GM23338 (cell line): ENCODE results near the gene CHST11. TPM values are rescaled to one million over a fixed set of nuclear protein-coding genes. Genes with fewer than 3 reads are reported as not detected.

Source experiments
- ATAC-seq: fragments of 200-7000 bp; cut with Tn5 transposase; 3 replicates; pipeline ENCODE4 v1.9.1; 2020
- DNase-seq: peaks from one replicate; pipeline ENCODE4 v3.0.0-alpha.2; 2015; ENCODE audit warnings: low spot score
- H2AFZ ChIP-seq: fragments of 200-600 bp; sonication (generic); 2 replicates; pipeline ENCODE4 v1.8.0; 2016; ENCODE audit warnings: antibody characterized with exemption, mild to moderate bottlenecking, moderate library complexity
- H3F3A ChIP-seq: fragments of 200-600 bp; sonication (generic); replicated peaks from 2 replicates; pipeline ENCODE4 v1.8.0; 2017; ENCODE audit warnings: antibody characterized with exemption, mixed run types, low read depth
- H3K27ac ChIP-seq: fragments of 200-600 bp; sonication (generic); 2 replicates; pipeline ENCODE4 v1.6.1; 2016; ENCODE audit warnings: low read depth
- H3K27me3 ChIP-seq: fragments of 200-600 bp; sonication (generic); 2 replicates; pipeline ENCODE4 v1.8.0; 2016; ENCODE audit warnings: mild to moderate bottlenecking, mixed run types, moderate library complexity; ENCODE audit not compliant: insufficient read depth
- H3K36me3 ChIP-seq: fragments of 200-600 bp; sonication (generic); 2 replicates; pipeline ENCODE4 v1.8.0; 2016; ENCODE audit warnings: mild to moderate bottlenecking; ENCODE audit not compliant: insufficient read depth
- H3K4me1 ChIP-seq: fragments of 200-600 bp; sonication (generic); 2 replicates; pipeline ENCODE4 v1.8.0; 2016; ENCODE audit warnings: mild to moderate bottlenecking, moderate library complexity; ENCODE audit not compliant: insufficient read depth
- H3K4me2 ChIP-seq: fragments of 200-600 bp; sonication (generic); 2 replicates; pipeline ENCODE4 v1.7.1; 2017; ENCODE audit warnings: mixed run types
- H3K4me3 ChIP-seq: fragments of 200-600 bp; sonication (generic); 2 replicates; pipeline ENCODE4 v1.6.1; 2016; ENCODE audit warnings: mixed run types
- H3K79me2 ChIP-seq: fragments of 200-600 bp; sonication (generic); replicated peaks from 2 replicates; pipeline ENCODE4 v1.8.0; 2017; ENCODE audit warnings: mild to moderate bottlenecking; ENCODE audit not compliant: insufficient read depth
- H3K9me2 ChIP-seq: fragments of 200-600 bp; sonication (generic); 2 replicates; pipeline ENCODE4 v1.8.0; 2017; ENCODE audit not compliant: insufficient read depth
- H4K20me1 ChIP-seq: fragments of 200-600 bp; sonication (generic); replicated peaks from 2 replicates; pipeline ENCODE4 v1.8.0; 2017; ENCODE audit warnings: mild to moderate bottlenecking; ENCODE audit not compliant: insufficient read depth
- H3K27ac Mint-ChIP-seq: 2 replicates; pipeline ENCODE4 v1.8.0; 2020; ENCODE audit warnings: inconsistent platforms, mild to moderate bottlenecking, moderate library complexity, mixed read lengths
- H3K27me3 Mint-ChIP-seq: 3 replicates; pipeline ENCODE4 v1.8.0; 2022; ENCODE audit warnings: low read depth, mild to moderate bottlenecking, moderate library complexity, mixed read lengths, inconsistent platforms; ENCODE audit not compliant: insufficient read depth, poor library complexity
- H3K36me3 Mint-ChIP-seq: 3 replicates; pipeline ENCODE4 v1.8.0; 2021; ENCODE audit warnings: low read depth, mild to moderate bottlenecking, inconsistent platforms, moderate library complexity, mixed read lengths
- H3K4me1 Mint-ChIP-seq: 3 replicates; pipeline ENCODE4 v1.8.0; 2020; ENCODE audit warnings: mild to moderate bottlenecking, inconsistent platforms, mixed read lengths
- H3K4me3 Mint-ChIP-seq: 3 replicates; pipeline ENCODE4 v1.8.0; 2021; ENCODE audit warnings: moderate library complexity, mild to moderate bottlenecking, inconsistent platforms, mixed read lengths
- H3K9me3 Mint-ChIP-seq: 3 replicates; pipeline ENCODE4 v1.8.0; 2020; ENCODE audit warnings: moderate library complexity, mild to moderate bottlenecking, inconsistent platforms, mixed read lengths
- CREB1 ChIP-seq: fragments of 250-450 bp; sonication (Bioruptor Pico); IDR thresholded peaks from 2 replicates; pipeline ENCODE4 v1.5.0; 2020; ENCODE audit warnings: low read depth, mild to moderate bottlenecking, moderate library complexity
- CTCF ChIP-seq, 2 experiments: fragments of 200-600 bp in 1 of 2; sonication (generic) in 1 of 2; conservative IDR thresholded peaks; 2 replicates each; pipeline versions ENCODE4 v1.5.1 to v1.6.1; 2016 to 2017; ENCODE audit warnings: antibody characterized with exemption in 2 of 2, low read depth in 2 of 2, mild to moderate bottlenecking in 2 of 2, moderate library complexity in 1 of 2
- ETS1 ChIP-seq: IDR thresholded peaks from 2 replicates; pipeline ENCODE4 v1.6.1; 2016; ENCODE audit warnings: antibody characterized with exemption
- EZH2 ChIP-seq: fragments of 200-600 bp; sonication (generic); IDR thresholded peaks from one replicate; pipeline ENCODE4 v1.8.0; 2017; ENCODE audit warnings: antibody characterized with exemption, mild to moderate bottlenecking, low read depth; ENCODE audit not compliant: unreplicated experiment
- EZH2phosphoT487 ChIP-seq: fragments of 200-600 bp; sonication (generic); IDR thresholded peaks from one replicate; pipeline ENCODE4 v1.8.1; 2018; ENCODE audit warnings: antibody characterized with exemption; ENCODE audit not compliant: unreplicated experiment
- JUNB ChIP-seq: IDR thresholded peaks from one replicate; pipeline ENCODE4 v1.6.1; 2016; ENCODE audit warnings: antibody characterized with exemption; ENCODE audit not compliant: unreplicated experiment
- NANOG ChIP-seq: IDR thresholded peaks from 2 replicates; pipeline ENCODE4 v1.6.1; 2016; ENCODE audit warnings: antibody characterized with exemption, borderline replicate concordance
- POLR2AphosphoS5 ChIP-seq: IDR thresholded peaks from 2 replicates; pipeline ENCODE4 v1.6.1; 2016; ENCODE audit warnings: antibody characterized with exemption, low read depth
- REST ChIP-seq: IDR thresholded peaks from one replicate; pipeline ENCODE4 v1.6.1; 2018; ENCODE audit warnings: antibody characterized with exemption; ENCODE audit not compliant: unreplicated experiment
- STAT1 ChIP-seq: IDR thresholded peaks from one replicate; pipeline ENCODE4 v1.6.1; 2016; ENCODE audit warnings: antibody characterized with exemption; ENCODE audit not compliant: unreplicated experiment
- ZNF114 ChIP-seq: fragments of 250-450 bp; sonication (Bioruptor Pico); IDR thresholded peaks from 2 replicates; pipeline ENCODE4 v1.5.0; 2020; ENCODE audit warnings: mild to moderate bottlenecking, moderate library complexity
- ZNF331 ChIP-seq: fragments of 250-450 bp; sonication (Bioruptor Pico); IDR thresholded peaks from 2 replicates; pipeline ENCODE4 v1.5.0; 2020; ENCODE audit warnings: low read depth, mild to moderate bottlenecking, moderate library complexity
- ZNF462 ChIP-seq: fragments of 250-450 bp; sonication (Bioruptor Pico); IDR thresholded peaks from 2 replicates; pipeline ENCODE4 v1.5.0; 2020; ENCODE audit warnings: mild to moderate bottlenecking, moderate library complexity
- polyA plus RNA-seq: library from polyadenylated mRNA; unstranded; fragments of >200 nt; fragmentation: Nextera tagmentation; extraction: Ambion mirVana; gene quantifications from 2 replicates; pipeline ENCODE4 v1.2.1, GENCODE V29; 2016
- total RNA-seq: library from RNA; depleted of rRNA; stranded (reverse); fragments of >200 nt; shearing (Covaris generic); gene quantifications from 2 replicates; pipeline ENCODE4 v1.2.3, GENCODE V29; 2014

CHST11 gene
- total and polyA plus RNA-seq, 2 experiments from 2014 or later: 7.7 to 25.7 TPM

- ATAC-seq (no peak), DNase-seq (no peak)
- no peak overlapping the region for H3K4me3 Mint-ChIP-seq
- Histone ChIP-seq H3K4me2 (no peak overlapping the region), H3K36me3 (no peaks in the 10 kb centered on the region), H3K4me3 (no peak overlapping the region), H3K4me1 (no peaks in the 10 kb centered on the region), H3K27ac (no peak overlapping the region), H3K79me2 (no peaks in the 10 kb centered on the region), H4K20me1 (no peaks in the 10 kb centered on the region; the same call in none of the 2 replicates), H3K9me2 (no peaks in the 10 kb centered on the region), H3F3A (no peaks in the 10 kb centered on the region), H2AFZ (no peak overlapping the region), H3K27me3 (no peaks in the 10 kb centered on the region)
- peaks cover 4% of the 10 kb centered on the region; the same call in 2 of the 3 replicates for H3K9me3 Mint-ChIP-seq
- H3K4me1 Mint-ChIP-seq: peaks cover 2% of the 10 kb centered on the region; the same call in 1 of the 3 replicates
- H3K27me3 Mint-ChIP-seq: peaks cover 4% of the 10 kb centered on the region
- peaks cover 8% of the 10 kb centered on the region for H3K36me3 Mint-ChIP-seq
- TF ChIP-seq POLR2AphosphoS5 (no peak), STAT1 (no peak), ETS1 (no peak), JUNB (no peak), NANOG (no peak), ZNF114 (no peak), CREB1 (no peak), ZNF331 (CRISPR knock-in tag) (no peak), REST (no peak), EZH2 (no peak), CTCF (conservative IDR thresholded peaks at IDR 0.05; ENCODE audit: low read depth in 2 of 2) (no peak), EZH2phosphoT487 (no peak), ZNF462 (CRISPR knock-in tag) (no peak)
- H3K27ac Mint-ChIP-seq: no peak overlapping the region
Measured at GRCh38 chr12:104568487-104568868, 111.7 kb downstream of the CHST11 start.
